ENCODE measurements around the gene ANO1.

The ANO1 gene

GRCh38 chr11:70119502-70119901 lies 41.4 kb downstream of the ANO1 start:
- DNase-seq, result no peak

GRCh38 chr11:70120674-70121073 lies 42.6 kb downstream of the ANO1 start:
- DNase-seq, result no peak

GRCh38 chr11:70122490-70123198 lies 44.5 kb downstream of the ANO1 start:
- DNase-seq, result peak; percentile 76

GRCh38 chr11:70123711-70124110 lies 45.6 kb downstream of the ANO1 start:
- DNase-seq, result no peak

GRCh38 chr11:70124321-70125000 lies 46.3 kb downstream of the ANO1 start:
- DNase-seq, result no peak

- DNase-seq, result no peak
Observed at GRCh38 chr11:70126494-70126893, 48.4 kb downstream of the ANO1 start.

GRCh38 chr11:70127653-70128434 lies 49.7 kb downstream of the ANO1 start:
- no peak for DNase-seq

GRCh38 chr11:70128435-70128906 lies 50.4 kb downstream of the ANO1 start:
- DNase-seq, result no peak

GRCh38 chr11:70129051-70129592 lies 51.0 kb downstream of the ANO1 start:
- DNase-seq, result no peak

GRCh38 chr11:70130636-70131035 lies 52.5 kb downstream of the ANO1 start:
- no peak for DNase-seq

- DNase-seq, result no peak
Observed at GRCh38 chr11:70131606-70132190, 53.6 kb downstream of the ANO1 start.

GRCh38 chr11:70132641-70133040 lies 54.5 kb downstream of the ANO1 start:
- DNase-seq, result no peak

GRCh38 chr11:70133771-70134335 lies 55.7 kb downstream of the ANO1 start:
- no peak for DNase-seq

- peak; percentile 2 for DNase-seq
Observed at GRCh38 chr11:70134490-70134889, 56.4 kb downstream of the ANO1 start.

- no peak for DNase-seq
Observed at GRCh38 chr11:70135142-70135541, 57.0 kb downstream of the ANO1 start.

GRCh38 chr11:70135625-70136059 lies 57.5 kb downstream of the ANO1 start:
- peak; percentile 8 for DNase-seq

- no peak for DNase-seq
Observed at GRCh38 chr11:70137383-70137782, 59.3 kb downstream of the ANO1 start.

- no peak for DNase-seq
Observed at GRCh38 chr11:70138403-70138802, 60.3 kb downstream of the ANO1 start.

GRCh38 chr11:70139785-70140410 lies 61.8 kb downstream of the ANO1 start:
- no peak for DNase-seq

GRCh38 chr11:70140711-70141485 lies 62.8 kb downstream of the ANO1 start:
- DNase-seq, result peak; percentile 0
